Neutrophil (primary cell): Measurements from ENCODE around the gene HS1BP3.

Experiments
- H3K27ac ChIP-seq: fragments of 200-600 bp; sonication (generic); 2 replicates; pipeline ENCODE4 v1.5.1; 2016; ENCODE audit warnings: mild to moderate bottlenecking, moderate library complexity
- H3K27me3 ChIP-seq: fragments of 200-600 bp; sonication (generic); 2 replicates; pipeline ENCODE4 v1.6.0; 2016; ENCODE audit warnings: mild to moderate bottlenecking
- H3K36me3 ChIP-seq: fragments of 200-600 bp; sonication (generic); 2 replicates; pipeline ENCODE4 v1.5.1; 2017
- H3K4me1 ChIP-seq, 2 experiments: fragments of 200-600 bp in 1 of 2; sonication (generic) in 1 of 2; 1 replicate in 1 of 2; 2 replicates in 1 of 2; pipeline versions ENCODE4 v1.5.1 to v1.6.1; 2013 to 2016; ENCODE audit warnings: low read depth in 1 of 2, low read length in 1 of 2, mild to moderate bottlenecking in 1 of 2, moderate library complexity in 1 of 2; ENCODE audit not compliant: control insufficient read depth in 1 of 2, insufficient read depth in 1 of 2
- H3K4me3 ChIP-seq, 2 experiments: fragments of 200-600 bp in 1 of 2; sonication (generic) in 1 of 2; 1 replicate in 1 of 2; 2 replicates in 1 of 2; pipeline ENCODE4 v1.5.1; 2013 to 2016; ENCODE audit warnings: low read depth in 1 of 2, low read length in 1 of 2, mild to moderate bottlenecking in 1 of 2, moderate library complexity in 1 of 2
- H3K9me3 ChIP-seq: fragments of 200-600 bp; sonication (generic); 2 replicates; pipeline ENCODE4 v1.5.1; 2016
- CTCF ChIP-seq: fragments of 200-600 bp; sonication (generic); IDR thresholded peaks from 2 replicates; pipeline ENCODE4 v1.5.1; 2016; ENCODE audit warnings: antibody characterized with exemption

Gene HS1BP3

DNA sequence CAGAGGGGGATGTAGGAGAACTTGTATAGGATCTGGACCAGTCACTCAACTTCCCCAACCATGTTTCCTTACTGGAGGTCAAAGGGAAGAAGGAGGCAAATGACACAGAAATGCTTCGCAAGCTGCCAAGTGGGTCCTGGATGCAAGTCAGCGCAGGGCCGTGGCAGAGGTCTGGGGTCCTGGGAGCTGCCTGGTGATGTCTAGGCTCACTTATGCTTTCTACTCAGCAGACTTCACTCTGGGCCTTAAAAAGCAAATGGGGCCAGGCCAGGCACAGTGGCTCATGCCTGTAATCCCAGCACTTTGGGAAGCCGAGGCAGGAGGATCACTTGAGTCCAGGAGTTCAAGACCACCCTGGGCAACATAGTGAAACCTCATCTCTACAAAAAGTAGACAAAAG, 19.9 kb downstream of the HS1BP3 start:
- no peaks in the 10 kb centered on the region for H3K27me3 ChIP-seq
- H3K27ac ChIP-seq, result no peak overlapping the region
- no peaks in the 10 kb centered on the region for H3K9me3 ChIP-seq
- no peak for TF ChIP-seq CTCF
- H3K4me3 ChIP-seq, result no peak overlapping the region
- no peaks in the 10 kb centered on the region for H3K4me1 ChIP-seq
- peaks cover 86% of the 10 kb centered on the region for H3K36me3 ChIP-seq

DNA sequence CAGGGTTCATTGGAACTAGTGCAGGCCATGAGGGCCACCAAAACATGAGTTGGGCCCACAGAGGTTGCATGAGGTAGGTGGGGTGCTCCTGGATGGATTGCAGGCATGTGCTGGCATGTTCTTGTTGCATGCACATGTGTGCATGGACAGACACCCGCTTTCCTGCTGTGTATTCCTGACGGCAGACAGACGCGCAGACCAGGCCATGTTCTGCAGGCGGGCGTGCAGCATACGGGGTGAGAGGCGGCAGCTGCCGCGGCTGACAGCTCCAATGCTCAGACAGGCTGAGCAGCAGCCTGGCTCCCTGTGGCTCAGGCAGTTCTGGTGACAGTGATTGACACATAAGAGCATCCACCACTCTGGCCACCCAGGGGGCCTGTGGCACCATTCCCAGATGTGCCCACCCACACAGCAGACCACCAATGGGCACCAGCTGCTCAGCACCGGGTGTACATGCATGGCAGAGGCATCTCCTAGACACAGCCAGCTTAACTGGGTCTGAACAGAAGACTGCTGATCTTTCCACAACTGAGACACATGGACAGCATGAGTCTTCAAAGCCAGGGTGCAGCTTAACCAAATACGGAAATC, 21.2 kb downstream of the HS1BP3 start:
- TF ChIP-seq CTCF, result no peak
- peaks cover 86% of the 10 kb centered on the region for H3K36me3 ChIP-seq
- H3K27me3 ChIP-seq, result no peaks in the 10 kb centered on the region
- no peaks in the 10 kb centered on the region for H3K9me3 ChIP-seq
- H3K4me1 ChIP-seq, result no peaks in the 10 kb centered on the region
- no peak overlapping the region for H3K4me3 ChIP-seq
- no peak overlapping the region for H3K27ac ChIP-seq

- H3K36me3 ChIP-seq, result peaks cover 86% of the 10 kb centered on the region
- H3K4me3 ChIP-seq, result no peak overlapping the region
- no peaks in the 10 kb centered on the region for H3K4me1 ChIP-seq
- no peaks in the 10 kb centered on the region for H3K9me3 ChIP-seq
- no peak overlapping the region for H3K27ac ChIP-seq
- H3K27me3 ChIP-seq, result no peaks in the 10 kb centered on the region
- TF ChIP-seq CTCF, result no peak
Measured at GRCh38 chr2:20629181-20629580, 21.7 kb downstream of the HS1BP3 start.

DNA sequence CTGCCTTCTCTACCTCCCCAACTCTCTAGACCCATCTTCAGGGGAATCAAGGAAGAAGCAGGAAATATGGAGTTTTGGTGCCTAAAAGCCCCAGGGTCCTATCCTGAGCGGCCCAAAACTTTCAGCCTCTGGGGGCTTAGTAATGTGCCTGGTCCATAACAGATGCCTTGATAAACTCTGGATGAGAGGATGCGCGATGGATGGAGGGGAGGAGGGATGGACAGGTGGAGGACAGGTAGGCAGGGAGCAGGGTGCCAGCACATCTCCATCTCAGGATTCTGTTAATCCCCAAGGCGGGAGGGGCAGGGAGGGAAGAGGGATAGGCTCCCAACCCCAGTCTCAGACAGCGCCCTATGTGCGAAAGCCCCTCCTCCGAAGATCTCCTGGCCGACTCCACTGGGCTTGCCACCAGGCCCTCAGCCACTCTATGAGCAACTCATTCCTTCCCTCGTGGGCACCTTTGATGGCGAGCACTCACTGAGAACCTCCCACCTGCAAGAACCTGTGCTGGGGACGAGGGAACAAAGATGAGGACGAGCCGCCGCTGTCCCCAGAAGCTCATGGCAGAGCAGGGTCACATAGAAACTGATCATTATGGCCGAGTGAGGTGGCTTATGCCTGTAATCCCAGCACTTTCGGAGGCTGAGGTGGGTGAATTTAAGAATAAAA, 23.1 kb downstream of the HS1BP3 start:
- Histone ChIP-seq H3K27ac (no peak overlapping the region), H3K27me3 (no peaks in the 10 kb centered on the region), H3K4me1 (no peaks in the 10 kb centered on the region), H3K9me3 (no peaks in the 10 kb centered on the region), H3K4me3 (no peak overlapping the region), H3K36me3 (peaks cover 86% of the 10 kb centered on the region)
- no peak for TF ChIP-seq CTCF

GRCh38 chr2:20626698-20627513, 24.0 kb downstream of the HS1BP3 start:
- no peak overlapping the region for H3K27ac ChIP-seq
- no peaks in the 10 kb centered on the region for H3K27me3 ChIP-seq
- H3K4me1 ChIP-seq, result no peaks in the 10 kb centered on the region
- H3K36me3 ChIP-seq, result peaks cover 86% of the 10 kb centered on the region
- TF ChIP-seq CTCF, result no peak
- no peak overlapping the region for H3K4me3 ChIP-seq
- no peaks in the 10 kb centered on the region for H3K9me3 ChIP-seq
